Skeletal muscle satellite cell (primary cell): Measurements from ENCODE around the gene NEK5. TPM values are rescaled to one million over a fixed set of nuclear protein-coding genes. Genes with fewer than 3 reads are reported as not detected.
"Not testable (repeated sequence)": the region's sequence is repeated elsewhere in the genome, so short reads cannot be mapped to it uniquely, and the experiment has no call there.

Source experiments
- H3K27me3 ChIP-seq: 2 replicates; pipeline ENCODE4 v1.7.0; 2013; ENCODE audit warnings: low read length; ENCODE audit not compliant: control insufficient read depth, insufficient read depth
- H3K36me3 ChIP-seq: 2 replicates; pipeline ENCODE4 v1.7.0; 2013; ENCODE audit warnings: mild to moderate bottlenecking, control low read depth, low read length; ENCODE audit not compliant: insufficient read depth
- H3K4me1 ChIP-seq: 2 replicates; pipeline ENCODE4 v1.7.0; 2013; ENCODE audit warnings: low read length; ENCODE audit not compliant: control insufficient read depth, insufficient read depth
- H3K4me2 ChIP-seq: 2 replicates; pipeline ENCODE4 v1.7.0; 2013; ENCODE audit warnings: mild to moderate bottlenecking, low read length
- H3K4me3 ChIP-seq: 2 replicates; pipeline ENCODE4 v1.7.0; 2013; ENCODE audit warnings: low read length
- H3K9ac ChIP-seq: 2 replicates; pipeline ENCODE4 v1.7.0; 2013; ENCODE audit warnings: mild to moderate bottlenecking, low read depth, low read length, moderate library complexity
- H3K9me3 ChIP-seq: replicated peaks from 2 replicates; pipeline ENCODE4 v1.7.0; 2013; ENCODE audit warnings: mild to moderate bottlenecking, control low read depth, low read length
- total RNA-seq: library from RNA; depleted of rRNA; stranded (reverse); fragments of >200 nt; gene quantifications from 2 replicates; pipeline ENCODE4 v1.2.3, GENCODE V29; 2012; rRNA removed

Gene NEK5
- under 0.01 and 0.22 TPM in 2 replicates for total RNA-seq

- Histone ChIP-seq H3K4me2 (peak within 1 kb of the TSS; percentile 93), H3K4me3 (peak within 1 kb of the TSS; percentile 79), H3K9me3 (no peaks in the 10 kb centered on the region), H3K9ac (peak within 1 kb of the TSS; percentile 56), H3K36me3 (peaks cover 17% of the 10 kb centered on the region), H3K27me3 (no peaks in the 10 kb centered on the region), H3K4me1 (peaks cover 5% of the 10 kb centered on the region)
Measured at GRCh38 chr13:52128714-52129700, at the start of gene NEK5. Gene NEK5 (minus strand): TSS chr13:52129073. CDS start chr13:52127482, 1,591 bp downstream.

- H3K27me3 ChIP-seq = no peaks in the 10 kb centered on the region
- H3K36me3 ChIP-seq = peaks cover 12% of the 10 kb centered on the region
- H3K4me2 ChIP-seq = no peak overlapping the region
Measured at GRCh38 chr13:52177276-52177675, 48.4 kb upstream of the NEK5 start.

GRCh38 chr13:52173970-52174369 lies 45.1 kb upstream of the NEK5 start:
- not testable (repeated sequence) for H3K4me3 ChIP-seq, H3K4me2 ChIP-seq, H3K9ac ChIP-seq, H3K4me1 ChIP-seq, H3K9me3 ChIP-seq, H3K27me3 ChIP-seq
- H3K36me3 ChIP-seq = peaks cover 18% of the 10 kb centered on the region

More at GRCh38 chr13:52177276-52177675, 48.4 kb upstream of the NEK5 start:
- no peak overlapping the region for H3K4me3 ChIP-seq
- H3K9ac ChIP-seq = no peak overlapping the region
- H3K9me3 ChIP-seq = no peaks in the 10 kb centered on the region
- no peaks in the 10 kb centered on the region for H3K4me1 ChIP-seq

- Histone ChIP-seq H3K27me3 (no peaks in the 10 kb centered on the region), H3K4me3 (no peak overlapping the region), H3K36me3 (peaks cover 23% of the 10 kb centered on the region), H3K9ac (no peak overlapping the region), H3K4me2 (no peak overlapping the region), H3K9me3 (no peaks in the 10 kb centered on the region), H3K4me1 (no peaks in the 10 kb centered on the region)
Measured at GRCh38 chr13:52173373-52173772, 44.5 kb upstream of the NEK5 start.

DNA sequence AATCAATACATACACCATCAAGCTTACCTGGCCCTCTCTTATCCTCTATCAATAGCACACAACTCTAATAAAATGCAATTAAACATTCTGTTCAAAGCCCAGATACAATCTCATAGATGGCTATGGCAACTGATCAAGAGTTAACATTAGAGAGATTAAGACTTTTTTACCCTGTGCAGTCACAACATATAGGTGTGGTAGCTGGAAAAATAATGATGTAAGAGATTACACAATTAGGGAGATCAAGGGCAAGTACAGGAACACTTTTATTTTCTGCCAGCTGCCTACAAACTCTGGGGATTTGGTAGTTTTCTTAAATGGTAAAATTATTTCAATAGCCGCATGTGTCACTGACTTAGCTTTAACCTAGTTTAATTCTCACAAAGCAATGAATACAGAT lies 42.8 kb upstream of the NEK5 start:
- H3K9me3 ChIP-seq, H3K4me3 ChIP-seq, H3K9ac ChIP-seq, H3K4me2 ChIP-seq, H3K27me3 ChIP-seq, H3K4me1 ChIP-seq: not testable (repeated sequence)
- peaks cover 23% of the 10 kb centered on the region for H3K36me3 ChIP-seq

DNA sequence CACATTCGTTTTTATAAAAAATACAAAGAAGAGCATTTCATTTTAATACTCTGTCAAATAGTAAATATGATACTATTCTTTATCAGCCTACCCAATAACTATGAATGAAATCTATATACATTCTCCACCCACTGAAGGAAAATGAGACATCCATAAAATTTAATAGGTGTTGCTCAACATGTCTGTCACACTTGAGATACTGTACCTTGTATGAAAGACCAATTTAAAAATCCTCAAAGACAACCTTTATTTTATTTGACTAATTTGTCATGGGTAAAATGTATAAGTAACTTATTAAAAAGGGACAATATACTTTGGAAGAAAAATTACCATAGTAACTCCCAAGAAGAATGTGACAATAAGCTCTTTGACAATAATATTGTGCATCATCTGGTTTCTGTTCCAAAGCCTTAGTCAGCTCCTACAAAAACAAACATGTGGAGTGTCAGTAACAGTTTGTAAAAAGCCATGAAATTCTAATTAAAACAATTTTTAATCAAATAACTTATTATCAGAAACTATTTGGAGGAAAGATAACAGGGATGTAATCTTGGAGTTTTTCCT lies 42.0 kb upstream of the NEK5 start:
- not testable (repeated sequence) for H3K27me3 ChIP-seq, H3K4me3 ChIP-seq, H3K4me2 ChIP-seq, H3K9me3 ChIP-seq, H3K4me1 ChIP-seq, H3K9ac ChIP-seq
- peaks cover 23% of the 10 kb centered on the region for H3K36me3 ChIP-seq

DNA sequence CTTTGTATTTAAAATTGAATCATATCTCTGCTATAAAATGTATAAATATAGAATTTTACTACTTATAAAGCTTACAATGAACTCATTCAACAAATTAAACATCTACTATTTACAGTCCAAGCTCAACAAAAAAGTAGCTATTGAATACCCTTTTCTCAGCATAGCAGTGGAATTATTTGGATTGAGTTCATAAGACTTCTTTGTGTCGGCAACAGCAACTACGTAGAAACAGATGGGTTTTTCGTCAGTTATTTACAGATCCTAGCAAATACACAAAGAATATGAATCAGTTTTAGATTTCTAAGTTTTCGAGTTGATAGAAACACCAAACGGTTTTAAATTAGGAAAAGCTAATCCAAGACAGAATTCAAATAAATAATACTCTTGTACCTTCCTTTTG lies 41.0 kb upstream of the NEK5 start:
- Histone ChIP-seq H3K27me3 (no peaks in the 10 kb centered on the region), H3K4me1 (no peaks in the 10 kb centered on the region), H3K9me3 (no peaks in the 10 kb centered on the region), H3K4me2 (no peak overlapping the region), H3K36me3 (peaks cover 20% of the 10 kb centered on the region), H3K9ac (no peak overlapping the region), H3K4me3 (no peak overlapping the region)

DNA sequence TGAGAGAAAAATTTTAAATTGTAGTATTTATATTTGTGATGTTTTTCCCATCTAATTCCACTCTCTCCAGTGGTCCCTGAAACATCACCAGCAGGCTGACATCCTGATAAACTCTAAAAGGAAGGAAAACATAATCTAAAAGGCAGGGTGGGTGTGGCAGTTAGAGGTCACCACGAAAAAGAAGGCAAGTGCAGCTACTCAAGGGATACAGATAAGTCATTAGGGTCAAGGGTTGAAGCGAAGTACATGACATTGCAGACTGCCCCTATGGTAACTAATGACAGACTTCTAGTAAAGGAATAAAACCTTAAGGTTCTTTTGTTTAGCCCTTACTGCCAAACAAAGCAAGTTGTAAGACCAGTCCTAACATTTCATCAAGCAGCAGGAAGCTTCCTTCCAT lies 36.5 kb upstream of the NEK5 start:
- peaks cover 24% of the 10 kb centered on the region for H3K4me1 ChIP-seq
- H3K9me3 ChIP-seq = no peaks in the 10 kb centered on the region
- no peak overlapping the region for H3K9ac ChIP-seq
- no peaks in the 10 kb centered on the region for H3K27me3 ChIP-seq
- no peak overlapping the region for H3K4me2 ChIP-seq
- H3K4me3 ChIP-seq = no peak overlapping the region
- H3K36me3 ChIP-seq = peaks cover 13% of the 10 kb centered on the region

DNA sequence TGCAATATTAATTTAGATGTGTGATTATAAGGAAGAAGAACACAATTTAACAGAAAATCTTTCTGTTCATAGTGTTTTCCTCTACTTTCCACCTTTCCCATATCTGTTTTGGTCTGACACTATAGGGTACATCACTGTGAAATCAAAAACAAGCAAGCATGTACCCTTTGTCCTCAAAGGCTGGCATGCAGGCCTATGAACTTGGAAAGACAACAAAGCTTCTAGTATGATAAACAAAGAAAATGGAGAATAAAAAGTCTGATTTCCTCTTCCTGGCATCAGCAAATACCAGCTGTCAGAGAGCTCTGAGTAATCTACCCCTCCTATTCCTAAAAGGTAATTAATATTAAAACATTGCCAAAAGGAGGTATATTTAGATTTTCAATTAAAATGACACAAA lies 36.1 kb upstream of the NEK5 start:
- Histone ChIP-seq H3K36me3 (peaks cover 10% of the 10 kb centered on the region), H3K9ac (no peak overlapping the region), H3K9me3 (no peaks in the 10 kb centered on the region), H3K4me2 (no peak overlapping the region), H3K4me1 (peaks cover 24% of the 10 kb centered on the region), H3K27me3 (no peaks in the 10 kb centered on the region), H3K4me3 (no peak overlapping the region)

GRCh38 chr13:52163878-52164277 lies 35.0 kb upstream of the NEK5 start:
- H3K4me1 ChIP-seq = peaks cover 29% of the 10 kb centered on the region
- not testable (repeated sequence) for H3K9me3 ChIP-seq, H3K27me3 ChIP-seq, H3K9ac ChIP-seq, H3K36me3 ChIP-seq, H3K4me2 ChIP-seq, H3K4me3 ChIP-seq

DNA sequence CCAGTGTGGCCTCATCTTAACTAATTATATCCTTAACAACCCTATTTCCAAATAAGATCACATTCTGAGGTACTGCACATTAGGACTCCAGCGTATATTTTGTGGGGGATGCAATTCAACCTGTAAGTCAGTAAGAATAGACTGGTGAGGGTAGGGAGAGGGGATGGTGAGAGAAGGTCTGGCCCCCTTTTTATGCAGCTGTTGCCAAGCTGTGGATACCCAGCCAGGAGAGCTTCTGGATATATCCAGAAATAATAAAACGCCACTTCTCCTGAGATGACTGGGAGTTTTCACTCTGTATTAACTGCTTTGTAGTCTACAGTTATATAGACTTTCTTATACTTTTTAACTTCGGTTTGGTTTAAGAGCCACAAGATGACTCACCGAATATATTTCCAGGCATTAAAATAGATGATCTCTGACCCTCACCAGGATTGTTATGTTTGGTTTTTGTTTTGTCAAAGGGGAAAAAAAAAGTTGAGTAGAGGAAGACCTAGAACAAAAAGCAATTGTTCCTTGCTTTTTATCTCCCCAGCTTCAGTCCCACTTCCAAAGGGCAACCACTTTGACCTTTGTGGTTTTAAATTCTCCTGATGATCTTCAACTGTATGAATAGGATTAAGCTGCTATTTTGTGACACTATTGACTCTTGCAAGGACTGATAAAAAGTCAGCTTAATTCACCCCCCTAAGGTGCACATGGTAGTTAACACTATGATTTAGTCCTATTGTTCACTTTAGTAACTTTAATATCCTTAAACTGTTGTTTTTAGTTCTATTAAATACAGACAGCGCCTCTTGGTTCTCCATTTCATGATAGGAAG lies 33.6 kb upstream of the NEK5 start:
- H3K9ac ChIP-seq = no peak overlapping the region
- H3K27me3 ChIP-seq = no peaks in the 10 kb centered on the region
- H3K4me3 ChIP-seq = no peak overlapping the region
- no peaks in the 10 kb centered on the region for H3K9me3 ChIP-seq
- H3K4me1 ChIP-seq = peaks cover 34% of the 10 kb centered on the region
- no peaks in the 10 kb centered on the region for H3K36me3 ChIP-seq
- peak overlapping the region; percentile 55 for H3K4me2 ChIP-seq
